Measurements from ENCODE around the gene CACNA1B.

DNA sequence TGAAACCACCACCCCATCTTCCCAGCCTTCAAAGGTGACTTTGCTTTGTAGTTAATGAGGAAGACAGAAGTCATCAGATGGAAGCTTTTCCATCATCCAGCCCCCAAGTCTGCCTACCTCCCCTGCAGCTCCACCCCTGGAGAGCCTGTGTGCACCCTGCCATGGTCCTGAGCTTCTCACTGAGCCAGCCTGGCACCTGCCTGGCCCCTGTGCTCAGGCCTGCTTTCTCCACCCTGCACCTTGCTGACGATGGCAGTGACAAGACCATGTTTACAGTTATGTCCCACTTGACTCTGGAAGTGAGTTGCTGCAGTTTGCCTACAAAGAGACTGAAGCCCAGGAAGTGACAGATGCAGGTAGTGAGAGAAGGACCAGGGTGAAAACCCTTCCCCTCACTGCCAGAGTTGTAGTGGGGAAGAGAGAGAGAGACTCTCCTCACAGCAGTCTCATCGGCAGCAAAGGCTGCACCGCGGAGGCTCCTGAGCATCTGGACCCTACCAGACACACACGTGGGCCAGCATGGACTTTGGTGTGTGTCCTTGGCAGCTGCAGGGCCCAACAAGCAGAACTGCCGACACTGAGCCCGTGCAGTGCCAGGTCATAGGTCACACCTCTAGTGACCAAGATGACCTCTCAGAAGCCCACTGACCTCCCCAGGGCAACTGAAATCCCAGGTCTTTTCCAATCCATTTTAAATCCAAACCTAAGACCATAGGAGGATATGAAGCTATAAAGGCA, 107.1 kb downstream of the CACNA1B start:
- TF ChIP-seq, protein P1, sequence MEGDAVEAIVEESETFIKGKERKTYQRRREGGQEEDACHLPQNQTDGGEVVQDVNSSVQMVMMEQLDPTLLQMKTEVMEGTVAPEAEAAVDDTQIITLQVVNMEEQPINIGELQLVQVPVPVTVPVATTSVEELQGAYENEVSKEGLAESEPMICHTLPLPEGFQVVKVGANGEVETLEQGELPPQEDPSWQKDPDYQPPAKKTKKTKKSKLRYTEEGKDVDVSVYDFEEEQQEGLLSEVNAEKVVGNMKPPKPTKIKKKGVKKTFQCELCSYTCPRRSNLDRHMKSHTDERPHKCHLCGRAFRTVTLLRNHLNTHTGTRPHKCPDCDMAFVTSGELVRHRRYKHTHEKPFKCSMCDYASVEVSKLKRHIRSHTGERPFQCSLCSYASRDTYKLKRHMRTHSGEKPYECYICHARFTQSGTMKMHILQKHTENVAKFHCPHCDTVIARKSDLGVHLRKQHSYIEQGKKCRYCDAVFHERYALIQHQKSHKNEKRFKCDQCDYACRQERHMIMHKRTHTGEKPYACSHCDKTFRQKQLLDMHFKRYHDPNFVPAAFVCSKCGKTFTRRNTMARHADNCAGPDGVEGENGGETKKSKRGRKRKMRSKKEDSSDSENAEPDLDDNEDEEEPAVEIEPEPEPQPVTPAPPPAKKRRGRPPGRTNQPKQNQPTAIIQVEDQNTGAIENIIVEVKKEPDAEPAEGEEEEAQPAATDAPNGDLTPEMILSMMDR (IDR thresholded peaks at IDR 0.05), result no peak
- TF ChIP-seq POLR2A (IDR thresholded peaks at IDR 0.05), result no peak

Data from testis (tissue), 2 donors.